ENCODE results near the gene NFE2L1.

GRCh38 chr17:48026502-48027321 lies 21.4 kb upstream of the NFE2L1 start:
- TF ChIP-seq TAF1 (IDR thresholded peaks at IDR 0.05; ENCODE audit: borderline replicate concordance, low read depth, low read length) = no peak
- no peak for TF ChIP-seq POLR2A (IDR thresholded peaks at IDR 0.05; ENCODE audit: low read depth, low read length)
